Measurements from ENCODE around the gene EXOG. TPM values are rescaled to one million over a fixed set of nuclear protein-coding genes. Genes with fewer than 3 reads are reported as not detected.
A peak's percentile ranks its signal among the peaks of the same experiment; 100 is the strongest.

Gene EXOG
- total RNA-seq, 1 experiment from 2014 or later, result 8.3 TPM

DNA sequence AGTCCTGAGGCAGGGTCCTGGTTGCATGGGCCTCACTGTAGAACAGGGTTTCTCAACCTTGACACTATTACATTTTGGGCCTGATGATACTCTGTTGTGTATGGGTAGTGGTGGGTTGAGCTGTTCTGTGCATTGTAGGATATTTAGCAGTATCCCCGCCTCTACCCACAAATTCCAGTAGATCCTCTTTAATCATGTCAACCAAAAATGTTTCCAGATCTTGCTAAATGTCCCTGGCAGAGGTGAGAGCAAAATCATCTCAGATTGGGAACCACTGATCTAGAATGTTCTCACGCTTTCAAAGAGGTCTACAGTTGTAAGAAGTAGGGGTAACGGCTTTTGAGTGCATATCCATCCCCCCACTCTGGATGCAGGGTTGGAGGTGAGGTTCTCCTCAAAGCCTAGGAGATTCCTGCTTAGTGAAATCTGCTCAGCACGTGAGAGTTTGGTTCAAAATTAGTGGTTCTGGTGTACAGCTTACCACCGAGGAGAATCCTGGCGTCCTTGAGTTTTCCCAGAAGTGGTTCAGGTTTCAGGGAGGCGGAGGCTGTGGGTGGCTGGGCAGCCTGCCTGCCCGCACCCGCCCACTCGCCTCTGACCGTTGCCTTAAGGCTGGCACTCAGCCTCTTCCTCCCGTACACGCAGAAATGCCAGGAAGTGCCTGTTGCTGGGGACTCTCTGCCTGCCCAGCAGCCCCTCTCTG, 37.2 kb upstream of the EXOG start:
- H3K9me2 ChIP-seq (ENCODE audit: insufficient read depth), result no peaks in the 10 kb centered on the region
- H3K4me3 ChIP-seq (replicated peaks in 1 of 2; ENCODE audit: low read depth in 1 of 2, low read length in 2 of 2), result peak overlapping the region in 1 of 2 experiments; percentile 43; a peak in 2 of 4 replicates
- ATAC-seq (peak; percentile 56), DNase-seq (ENCODE audit: low read depth, low spot score) (no peak)
- intact Hi-C loops (cut with micrococcal nuclease), result loop anchor here (10.0 kb wide), 2 partner anchors 104 to 324 kb away; partner anchors contain the start of genes ACAA1 and MYD88
- peak overlapping the region; percentile 64; the same call in 1 of the 2 replicates for H3K27ac ChIP-seq (ENCODE audit: low read depth, low read length)
- no peak overlapping the region for H2AFZ ChIP-seq (ENCODE audit: low read depth, low read length, poor library complexity, severe bottlenecking)
- H3K36me3 ChIP-seq (ENCODE audit: control insufficient read depth in 1 of 2, insufficient read depth in 2 of 2, low read length in 2 of 2), result no peaks in the 10 kb centered on the region
- peak; percentile 87 for TF ChIP-seq EGR1 (IDR thresholded peaks at IDR 0.05; ENCODE audit: low read depth)
- TF ChIP-seq CEBPB (IDR thresholded peaks at IDR 0.05; ENCODE audit: low read depth), result no peak
- TF ChIP-seq SP1 (IDR thresholded peaks at IDR 0.05; ENCODE audit: low read depth), result peak; percentile 18; the same call in 1 of the 2 replicates
- ChIA-PET RAD21 (ENCODE audit: low non-redundant PET in 1 of 2, low total read pairs in 2 of 2, uncharacterized antibody in 2 of 2, unreplicated experiment in 2 of 2) (no interaction called here), POLR2A (no interaction called here), CTCF (interaction anchor here (0.9 to 1.2 kb wide), 2 partner anchors 21 to 112 kb away, joined by 3 read pairs; partner anchors contain the start of gene XYLB)
- no peaks in the 10 kb centered on the region for H4K20me1 ChIP-seq (ENCODE audit: insufficient read depth)
- H3K4me2 ChIP-seq (ENCODE audit: low read length), result peak overlapping the region; percentile 76
- H3K4me1 ChIP-seq (ENCODE audit: control insufficient read depth in 1 of 2, insufficient read depth in 2 of 2, low read length in 2 of 2), result peaks cover 31 to 56% of the 10 kb centered on the region in 2 experiments
- no peaks in the 10 kb centered on the region for H3K27me3 ChIP-seq (ENCODE audit: insufficient read depth, low read length)
- H3K79me2 ChIP-seq (ENCODE audit: insufficient read depth, low read length), result peaks cover 84% of the 10 kb centered on the region
- BruUV-seq (replicated peaks), result no TSS peak
- no peaks in the 10 kb centered on the region for H3K9me3 ChIP-seq (ENCODE audit: control insufficient read depth in 1 of 2, insufficient read depth in 1 of 2, low read depth in 1 of 2, low read length in 2 of 2)
- peak overlapping the region; percentile 36 for H3K9ac ChIP-seq (ENCODE audit: low read length)

DNA sequence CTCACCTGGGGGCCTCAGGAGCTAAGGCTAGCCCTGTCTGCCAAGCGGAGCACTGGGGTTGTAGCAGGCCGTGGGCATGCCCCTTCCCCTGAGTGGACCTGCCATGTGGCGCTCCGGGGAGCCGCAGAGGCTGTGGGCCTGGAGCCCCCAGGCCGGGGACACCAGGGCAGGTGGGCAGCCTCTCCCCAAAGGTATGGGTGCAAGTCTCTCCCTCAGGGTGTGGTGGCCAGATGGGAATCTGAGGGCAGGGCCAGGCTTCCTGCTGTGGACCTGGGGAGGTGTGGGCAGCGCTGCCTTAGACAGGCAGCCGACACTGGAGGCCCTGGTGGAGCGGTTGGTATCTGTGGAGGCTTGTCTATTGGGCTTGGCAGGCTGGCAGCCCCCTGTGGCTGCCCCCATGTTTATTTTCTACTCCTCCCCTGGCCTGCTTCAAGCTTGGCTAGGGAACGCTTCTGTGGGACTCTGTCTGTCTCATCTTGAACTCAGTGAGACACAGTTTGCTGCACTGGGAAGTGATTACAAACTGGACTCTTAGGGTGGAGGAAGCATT, 36.6 kb upstream of the EXOG start:
- ATAC-seq (peak; percentile 5; the same call in 1 of the 2 replicates), DNase-seq (ENCODE audit: low read depth, low spot score) (no peak)
- peak overlapping the region; percentile 64; the same call in 1 of the 2 replicates for H3K27ac ChIP-seq (ENCODE audit: low read depth, low read length)
- peak overlapping the region; percentile 36 for H3K9ac ChIP-seq (ENCODE audit: low read length)
- TF ChIP-seq ZFX (IDR thresholded peaks at IDR 0.05) (no peak), CEBPB (IDR thresholded peaks at IDR 0.05; ENCODE audit: low read depth) (no peak), EZH2 (IDR thresholded peaks at IDR 0.05) (no peak), SIN3A (IDR thresholded peaks at IDR 0.05; ENCODE audit: low read depth) (0 out of 2 replicates have a peak, but pooled peaks have one; percentile 27)
- TF ChIP-seq, protein P1, sequence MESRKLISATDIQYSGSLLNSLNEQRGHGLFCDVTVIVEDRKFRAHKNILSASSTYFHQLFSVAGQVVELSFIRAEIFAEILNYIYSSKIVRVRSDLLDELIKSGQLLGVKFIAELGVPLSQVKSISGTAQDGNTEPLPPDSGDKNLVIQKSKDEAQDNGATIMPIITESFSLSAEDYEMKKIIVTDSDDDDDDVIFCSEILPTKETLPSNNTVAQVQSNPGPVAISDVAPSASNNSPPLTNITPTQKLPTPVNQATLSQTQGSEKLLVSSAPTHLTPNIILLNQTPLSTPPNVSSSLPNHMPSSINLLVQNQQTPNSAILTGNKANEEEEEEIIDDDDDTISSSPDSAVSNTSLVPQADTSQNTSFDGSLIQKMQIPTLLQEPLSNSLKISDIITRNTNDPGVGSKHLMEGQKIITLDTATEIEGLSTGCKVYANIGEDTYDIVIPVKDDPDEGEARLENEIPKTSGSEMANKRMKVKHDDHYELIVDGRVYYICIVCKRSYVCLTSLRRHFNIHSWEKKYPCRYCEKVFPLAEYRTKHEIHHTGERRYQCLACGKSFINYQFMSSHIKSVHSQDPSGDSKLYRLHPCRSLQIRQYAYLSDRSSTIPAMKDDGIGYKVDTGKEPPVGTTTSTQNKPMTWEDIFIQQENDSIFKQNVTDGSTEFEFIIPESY (IDR thresholded peaks at IDR 0.05; ENCODE audit: extremely low read depth, insufficient replicate concordance, low read length), result no peak
- peaks cover 31 to 53% of the 10 kb centered on the region in 2 experiments for H3K4me1 ChIP-seq (ENCODE audit: control insufficient read depth in 1 of 2, insufficient read depth in 2 of 2, low read length in 2 of 2)
- ChIA-PET POLR2A (no interaction called here), RAD21 (ENCODE audit: low non-redundant PET in 1 of 2, low total read pairs in 2 of 2, uncharacterized antibody in 2 of 2, unreplicated experiment in 2 of 2) (no interaction called here), CTCF (interaction anchor here (1.2 kb wide), 1 partner anchor 20 kb away, joined by 3 read pairs; no protein-coding TSS in a partner anchor)
- H3K4me2 ChIP-seq (ENCODE audit: low read length), result peak overlapping the region; percentile 76
- intact Hi-C loops (cut with micrococcal nuclease), result loop anchor here (10.0 kb wide), 2 partner anchors 105 to 325 kb away; partner anchors contain the start of genes ACAA1 and MYD88
- H3K4me3 ChIP-seq (replicated peaks in 1 of 2; ENCODE audit: low read depth in 1 of 2, low read length in 2 of 2), result peak overlapping the region in 1 of 2 experiments; percentile 43; a peak in 2 of 4 replicates
- H3K36me3 ChIP-seq (ENCODE audit: control insufficient read depth in 1 of 2, insufficient read depth in 2 of 2, low read length in 2 of 2), result no peaks in the 10 kb centered on the region
- BruUV-seq (replicated peaks), result no TSS peak
- no peak overlapping the region for H2AFZ ChIP-seq (ENCODE audit: low read depth, low read length, poor library complexity, severe bottlenecking)
- H3K27me3 ChIP-seq (ENCODE audit: insufficient read depth, low read length), result no peaks in the 10 kb centered on the region
- no peaks in the 10 kb centered on the region for H3K9me2 ChIP-seq (ENCODE audit: insufficient read depth)
- no peaks in the 10 kb centered on the region for H4K20me1 ChIP-seq (ENCODE audit: insufficient read depth)
- H3K79me2 ChIP-seq (ENCODE audit: insufficient read depth, low read length), result peaks cover 88% of the 10 kb centered on the region
- H3K9me3 ChIP-seq (ENCODE audit: control insufficient read depth in 1 of 2, insufficient read depth in 1 of 2, low read depth in 1 of 2, low read length in 2 of 2), result no peaks in the 10 kb centered on the region
